OCI-LY1 (cell line): ENCODE results near the gene KCNB1.

Experiments
- H2AFZ ChIP-seq: fragments of 200-600 bp; sonication (generic), shearing (Covaris generic); 2 replicates; pipeline ENCODE4 v1.6.0; 2014; ENCODE audit warnings: antibody characterized with exemption, mild to moderate bottlenecking, low read length
- H3F3A ChIP-seq: fragments of 200-600 bp; sonication (generic), shearing (Covaris generic); 2 replicates; pipeline ENCODE4 v1.6.0; 2014; ENCODE audit warnings: mild to moderate bottlenecking, antibody characterized with exemption, low read length, moderate library complexity; ENCODE audit not compliant: insufficient read depth
- H3K27ac ChIP-seq: fragments of 200-600 bp; sonication (generic); 2 replicates; pipeline ENCODE4 v1.5.1; 2014; ENCODE audit warnings: low read length, mixed run types, mild to moderate bottlenecking, low read depth; ENCODE audit not compliant: poor library complexity, severe bottlenecking
- H3K27me3 ChIP-seq: fragments of 200-600 bp; sonication (generic); 2 replicates; pipeline ENCODE4 v1.6.0; 2014; ENCODE audit warnings: antibody characterized with exemption, mild to moderate bottlenecking, low read length, moderate library complexity; ENCODE audit not compliant: insufficient read depth
- H3K36me3 ChIP-seq: fragments of 200-600 bp; sonication (generic); 2 replicates; pipeline ENCODE4 v1.6.1; 2014; ENCODE audit warnings: mild to moderate bottlenecking, antibody characterized with exemption, low read length, moderate library complexity, mixed read lengths; ENCODE audit not compliant: insufficient read depth
- H3K4me1 ChIP-seq: fragments of 200-600 bp; sonication (generic); 2 replicates; pipeline ENCODE4 v1.5.1; 2014; ENCODE audit warnings: mild to moderate bottlenecking, low read length, moderate library complexity; ENCODE audit not compliant: insufficient read depth, severe bottlenecking
- H3K4me2 ChIP-seq: fragments of 200-600 bp; sonication (generic), shearing (Covaris generic); 2 replicates; pipeline ENCODE4 v1.6.1; 2014; ENCODE audit warnings: low read length
- H3K4me3 ChIP-seq: fragments of 200-600 bp; sonication (generic); 2 replicates; pipeline ENCODE4 v1.5.1; 2014; ENCODE audit warnings: low read length, low read depth, mild to moderate bottlenecking, mixed read lengths; ENCODE audit not compliant: poor library complexity, severe bottlenecking
- H3K79me2 ChIP-seq: fragments of 200-600 bp; shearing (Covaris generic); 2 replicates; pipeline ENCODE4 v1.6.1; 2016; ENCODE audit warnings: mixed run types, low read length, mixed read lengths; ENCODE audit not compliant: insufficient read depth
- H3K9ac ChIP-seq: fragments of 200-600 bp; sonication (generic), shearing (Covaris generic); 2 replicates; pipeline ENCODE4 v1.6.1; 2014; ENCODE audit warnings: mild to moderate bottlenecking, low read length, mixed read lengths
- H3K9me2 ChIP-seq: fragments of 200-600 bp; sonication (generic), shearing (Covaris generic); 2 replicates; pipeline ENCODE4 v1.6.1; 2014; ENCODE audit warnings: low read depth, mild to moderate bottlenecking, low read length, mixed read lengths
- H3K9me3 ChIP-seq: fragments of 200-600 bp; shearing (Covaris generic); 2 replicates; pipeline ENCODE4 v1.6.1; 2014; ENCODE audit warnings: low read length, mixed read lengths
- H4K20me1 ChIP-seq: fragments of 200-600 bp; sonication (generic), shearing (Covaris generic); 2 replicates; pipeline ENCODE4 v1.6.0; 2016; ENCODE audit warnings: mild to moderate bottlenecking, low read length; ENCODE audit not compliant: insufficient read depth
- EZH2 ChIP-seq: fragments of 200-600 bp; sonication (generic), shearing (Covaris generic); IDR thresholded peaks from 2 replicates; pipeline ENCODE4 v1.8.0; 2017; ENCODE audit warnings: borderline replicate concordance, mixed run types, mild to moderate bottlenecking, antibody characterized with exemption, low read length, moderate library complexity, mixed read lengths
- TF ChIP-seq, protein P1 (sequence below): fragments of 200-600 bp; sonication (generic), shearing (Covaris generic); IDR thresholded peaks from 2 replicates; pipeline ENCODE4 v1.5.1; 2017; ENCODE audit warnings: mild to moderate bottlenecking, antibody characterized with exemption, low read length, moderate library complexity, mixed read lengths

The KCNB1 gene

DNA sequence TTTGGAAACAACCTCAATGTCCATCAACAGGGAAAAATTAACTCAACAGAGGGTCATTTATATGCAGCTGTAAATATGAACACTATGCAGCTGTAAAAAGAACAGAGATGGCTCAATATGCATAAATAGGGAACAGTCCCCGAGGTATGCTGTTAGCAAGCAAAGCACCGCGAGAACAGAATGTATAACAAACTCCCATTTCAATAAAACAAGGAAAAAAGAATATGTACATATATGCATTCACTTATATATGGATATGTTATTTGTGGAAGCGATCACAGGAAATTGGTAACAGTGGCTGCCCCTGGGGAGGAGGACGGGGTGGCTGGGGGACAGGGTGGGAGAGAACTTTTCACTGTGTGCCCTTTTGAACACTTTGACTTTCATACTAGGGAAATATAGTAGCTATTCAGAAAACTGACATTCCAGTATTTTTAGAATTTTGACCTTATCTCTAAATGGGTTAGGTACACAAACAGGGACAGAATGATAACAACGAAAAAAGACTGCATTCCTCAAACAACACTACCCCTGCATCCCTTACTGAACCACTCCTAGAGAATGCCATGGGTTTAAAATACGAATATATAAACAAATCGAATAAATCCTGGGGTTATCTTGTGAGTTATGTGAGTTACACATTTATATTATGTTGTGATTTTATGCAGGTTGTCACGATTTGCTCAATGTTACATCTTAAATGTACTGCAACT is 64.5 kb downstream of the KCNB1 start:
- Histone ChIP-seq H3K9me2 (no peaks in the 10 kb centered on the region), H3K27me3 (no peaks in the 10 kb centered on the region), H3K36me3 (no peaks in the 10 kb centered on the region), H2AFZ (no peak overlapping the region), H3F3A (no peaks in the 10 kb centered on the region), H4K20me1 (no peaks in the 10 kb centered on the region), H3K4me2 (no peak overlapping the region), H3K27ac (no peak overlapping the region), H3K9me3 (no peaks in the 10 kb centered on the region), H3K9ac (no peak overlapping the region), H3K4me3 (no peak overlapping the region), H3K4me1 (no peaks in the 10 kb centered on the region), H3K79me2 (no peaks in the 10 kb centered on the region)
- TF ChIP-seq EZH2, result no peak
- TF ChIP-seq, protein P1, sequence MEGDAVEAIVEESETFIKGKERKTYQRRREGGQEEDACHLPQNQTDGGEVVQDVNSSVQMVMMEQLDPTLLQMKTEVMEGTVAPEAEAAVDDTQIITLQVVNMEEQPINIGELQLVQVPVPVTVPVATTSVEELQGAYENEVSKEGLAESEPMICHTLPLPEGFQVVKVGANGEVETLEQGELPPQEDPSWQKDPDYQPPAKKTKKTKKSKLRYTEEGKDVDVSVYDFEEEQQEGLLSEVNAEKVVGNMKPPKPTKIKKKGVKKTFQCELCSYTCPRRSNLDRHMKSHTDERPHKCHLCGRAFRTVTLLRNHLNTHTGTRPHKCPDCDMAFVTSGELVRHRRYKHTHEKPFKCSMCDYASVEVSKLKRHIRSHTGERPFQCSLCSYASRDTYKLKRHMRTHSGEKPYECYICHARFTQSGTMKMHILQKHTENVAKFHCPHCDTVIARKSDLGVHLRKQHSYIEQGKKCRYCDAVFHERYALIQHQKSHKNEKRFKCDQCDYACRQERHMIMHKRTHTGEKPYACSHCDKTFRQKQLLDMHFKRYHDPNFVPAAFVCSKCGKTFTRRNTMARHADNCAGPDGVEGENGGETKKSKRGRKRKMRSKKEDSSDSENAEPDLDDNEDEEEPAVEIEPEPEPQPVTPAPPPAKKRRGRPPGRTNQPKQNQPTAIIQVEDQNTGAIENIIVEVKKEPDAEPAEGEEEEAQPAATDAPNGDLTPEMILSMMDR, result no peak

DNA sequence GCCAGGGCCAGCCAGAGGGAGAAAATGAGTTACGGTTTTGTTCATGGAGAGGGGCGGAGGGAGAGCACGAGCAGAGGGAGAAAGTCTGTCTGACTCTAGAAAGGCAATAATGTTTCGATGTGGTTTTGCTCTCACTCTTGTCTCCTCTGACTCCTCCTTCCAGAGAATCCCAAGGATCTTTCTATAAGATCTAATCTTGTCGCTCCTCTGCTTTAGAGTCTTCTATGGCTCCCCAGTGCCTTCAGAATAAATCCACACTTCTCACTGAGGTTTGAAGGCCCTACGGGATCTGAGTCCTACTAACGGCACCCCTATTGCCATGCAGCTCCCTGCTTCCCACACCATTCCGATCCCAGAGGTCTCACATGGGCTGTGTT is 66.8 kb downstream of the KCNB1 start:
- H3K9me2 ChIP-seq, result no peaks in the 10 kb centered on the region
- no peaks in the 10 kb centered on the region for H3K9me3 ChIP-seq
- no peak overlapping the region for H3K9ac ChIP-seq
- H3K4me2 ChIP-seq, result no peak overlapping the region
- TF ChIP-seq EZH2, result no peak
- TF ChIP-seq, protein P1, result no peak
- H3K4me3 ChIP-seq, result no peak overlapping the region
- no peaks in the 10 kb centered on the region for H4K20me1 ChIP-seq
- no peak overlapping the region for H3K27ac ChIP-seq
- no peaks in the 10 kb centered on the region for H3K27me3 ChIP-seq
- H3F3A ChIP-seq, result no peaks in the 10 kb centered on the region
- H3K79me2 ChIP-seq, result no peaks in the 10 kb centered on the region
- no peak overlapping the region for H2AFZ ChIP-seq
- H3K4me1 ChIP-seq, result no peaks in the 10 kb centered on the region
- no peaks in the 10 kb centered on the region for H3K36me3 ChIP-seq

DNA sequence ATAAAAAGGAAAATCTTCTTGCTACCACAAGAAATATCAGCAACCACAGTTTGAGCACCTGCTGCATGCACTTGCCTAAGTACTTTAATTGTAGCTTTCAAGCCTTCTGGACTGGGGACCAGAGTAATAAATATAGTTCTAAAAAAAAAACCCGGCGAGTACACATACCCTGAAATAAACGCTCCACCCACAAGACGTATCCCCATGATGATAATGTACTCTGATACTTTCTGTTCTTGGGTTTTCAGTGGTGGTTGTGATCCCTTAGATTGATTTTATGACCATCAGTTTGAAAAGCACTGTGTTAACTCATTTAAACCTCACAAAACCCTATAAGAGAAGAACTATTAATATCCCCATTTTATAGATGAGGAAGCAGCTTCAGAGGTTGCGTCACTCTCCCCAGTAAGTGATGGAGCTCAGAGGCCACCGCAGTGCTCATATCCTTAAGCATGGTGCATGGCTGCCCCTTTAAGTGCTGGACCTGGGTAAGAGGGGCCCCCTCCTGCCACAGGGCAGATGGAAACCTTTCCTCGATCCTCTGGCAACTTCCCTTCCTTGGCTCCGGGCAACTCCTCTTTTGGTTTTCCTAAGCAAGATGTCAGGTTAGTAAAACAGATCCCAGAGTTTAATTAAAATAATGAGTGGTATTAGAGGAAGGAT is 67.3 kb downstream of the KCNB1 start:
- TF ChIP-seq EZH2, result no peak
- TF ChIP-seq, protein P1, result no peak
- Histone ChIP-seq H3K36me3 (no peaks in the 10 kb centered on the region), H4K20me1 (no peaks in the 10 kb centered on the region), H3K4me1 (no peaks in the 10 kb centered on the region), H3F3A (no peaks in the 10 kb centered on the region), H3K9me3 (no peaks in the 10 kb centered on the region), H3K4me3 (no peak overlapping the region), H3K79me2 (no peaks in the 10 kb centered on the region), H3K9me2 (no peaks in the 10 kb centered on the region), H3K27ac (no peak overlapping the region), H3K4me2 (no peak overlapping the region), H3K27me3 (no peaks in the 10 kb centered on the region), H3K9ac (no peak overlapping the region), H2AFZ (no peak overlapping the region)
